ENCODE data around the gene DIS3. TPM values are rescaled to one million over a fixed set of nuclear protein-coding genes. Genes with fewer than 3 reads are reported as not detected.

DIS3 gene
- total and polyA plus RNA-seq, 10 of the 15 experiments (the other 5 are each of a cell fraction or from before 2014, with no cell fraction given) = 10.8 to 65.3 (median 39.2) TPM

GRCh38 chr13:72716776-72717175 lies 64.9 kb downstream of the DIS3 start:
- ChIA-PET CTCF (interaction anchor here (1.7 kb wide), 1 partner anchor 12 kb away, joined by 4 read pairs; no protein-coding TSS in a partner anchor), POLR2A (interaction anchor here (0.6 kb wide), 1 partner anchor 41 kb away, joined by 6 read pairs; no protein-coding TSS in a partner anchor), SMC1A (ENCODE audit: uncharacterized antibody, unreplicated experiment) (interaction anchor here (1.1 kb wide), 1 partner anchor 18 kb away, joined by 4 read pairs; no protein-coding TSS in a partner anchor), RAD21 (ENCODE audit: unreplicated experiment) (no interaction called here)
- no peaks in the 10 kb centered on the region for H4K20me1 ChIP-seq (ENCODE audit: control insufficient read depth, insufficient read depth)
- intact Hi-C loops (cut with micrococcal nuclease; ENCODE audit: unreplicated experiment) = no loop called here
- no peak overlapping the region for H3K27ac ChIP-seq (ENCODE audit: control insufficient read depth, insufficient read depth)
- DNase-seq (ENCODE audit: low read depth, low spot score) (no peak), FAIRE-seq (no peak), ATAC-seq (no peak)
- H3K4me2 ChIP-seq (ENCODE audit: control insufficient read depth, insufficient read depth) = no peak overlapping the region
- no peak overlapping the region for H3K9ac ChIP-seq (ENCODE audit: control insufficient read depth, insufficient read depth, low read length)
- BruUV-seq (replicated peaks) = no TSS peak
- 33% methylated on average over 3 of the region's 3 CpGs for WGBS (ENCODE audit: insufficient coverage, insufficient replicate concordance, low lambda C conversion rate, missing lambda C conversion rate)
- in situ Hi-C loops (cut with MboI) = loop anchor here (25.0 kb wide), 1 partner anchor 1429 kb away; no protein-coding TSS in a partner anchor
- no peak overlapping the region for H3K4me3 ChIP-seq
- H3K79me2 ChIP-seq (ENCODE audit: control insufficient read depth, insufficient read depth, low read length) = peaks cover 16% of the 10 kb centered on the region
- no peak overlapping the region for H2AFZ ChIP-seq (ENCODE audit: control insufficient read depth, low read depth, low read length)
- peaks cover 7 to 24% of the 10 kb centered on the region in 2 experiments; a peak in 3 of 4 replicates for H3K36me3 ChIP-seq (ENCODE audit: control insufficient read depth in 2 of 2, insufficient read depth in 2 of 2, low read length in 1 of 2)
- TF ChIP-seq NR2C2 (IDR thresholded peaks at IDR 0.05; ENCODE audit: borderline replicate concordance, control insufficient read depth, insufficient read length, low read depth) (no peak), PRDM15 (CRISPR knock-in tag; IDR thresholded peaks at IDR 0.05) (no peak)
- H3K9me3 ChIP-seq (replicated peaks; ENCODE audit: control insufficient read depth, insufficient read depth, low read length) = peaks cover 6% of the 10 kb centered on the region; the same call in 2 of the 3 replicates
- H3K4me1 ChIP-seq (ENCODE audit: control insufficient read depth, insufficient read depth, low read length) = no peaks in the 10 kb centered on the region
- H3K27me3 ChIP-seq (replicated peaks in 1 of 2; ENCODE audit: control insufficient read depth in 2 of 2, insufficient read depth in 2 of 2, low read length in 1 of 2) = no peaks in the 10 kb centered on the region

Small RNAs within 50 kb of the gene (small RNA-seq; reads per million reads assigned to genes)
- gene RNU6-80P = not detected

Other genes with a start within 250 kb of the DIS3 start
- 19.1 and 24.4 TPM in 2 replicates for gene MZT1, start 54.3 kb downstream of the DIS3 start, total RNA-seq (2014; rRNA removed)
- gene MZT1, start 54.3 kb downstream of the DIS3 start, total RNA-seq (2014; rRNA removed; fragmentation: Illumina TruSeq; extraction: Trizol) = 23.0 and 24.2 TPM in 2 replicates
- gene MZT1, start 54.3 kb downstream of the DIS3 start, total RNA-seq (2021) = 18.8 and 19.0 TPM in 2 replicates
- gene MZT1, start 54.3 kb downstream of the DIS3 start, polyA plus RNA-seq (2011; rRNA removed) = 27.8 and 47.4 TPM in 2 replicates
- gene MZT1, start 54.3 kb downstream of the DIS3 start, polyA plus RNA-seq (2014; fragmentation: Illumina TruSeq; extraction: Trizol) = 16.2 and 24.2 TPM in 2 replicates
- gene MZT1, start 54.3 kb downstream of the DIS3 start, polyA plus RNA-seq (2014; fragmentation: Nextera tagmentation; extraction: Ambion mirVana) = 10 to 100 TPM; 29.2 to 31.8 TPM
- 17.4 and 19.6 TPM in 2 replicates for gene MZT1, start 54.3 kb downstream of the DIS3 start, polyA plus RNA-seq (2014; rRNA removed)
- gene MZT1, start 54.3 kb downstream of the DIS3 start, polyA plus RNA-seq (2016; fragmentation: Nextera tagmentation; extraction: Ambion mirVana) = 10 to 100 TPM; 46.2 to 47.6 TPM
- 24.5 and 29.1 TPM in 2 replicates for gene BORA, start 54.0 kb downstream of the DIS3 start, total RNA-seq (2014; rRNA removed)
- gene BORA, start 54.0 kb downstream of the DIS3 start, total RNA-seq (2014; rRNA removed; fragmentation: Illumina TruSeq; extraction: Trizol) = 28.9 and 30.4 TPM in 2 replicates
- 16.1 and 17.9 TPM in 2 replicates for gene BORA, start 54.0 kb downstream of the DIS3 start, total RNA-seq (2021)
- 21.9 and 33.0 TPM in 2 replicates for gene BORA, start 54.0 kb downstream of the DIS3 start, polyA plus RNA-seq (2011; rRNA removed)
- gene BORA, start 54.0 kb downstream of the DIS3 start, polyA plus RNA-seq (2014; fragmentation: Illumina TruSeq; extraction: Trizol) = 31.0 and 40.7 TPM in 2 replicates
- 10 to 100 TPM; 15.1 to 17.8 TPM for gene BORA, start 54.0 kb downstream of the DIS3 start, polyA plus RNA-seq (2014; fragmentation: Nextera tagmentation; extraction: Ambion mirVana)
- gene BORA, start 54.0 kb downstream of the DIS3 start, polyA plus RNA-seq (2014; rRNA removed) = 13.2 and 15.8 TPM in 2 replicates
- gene BORA, start 54.0 kb downstream of the DIS3 start, polyA plus RNA-seq (2016; fragmentation: Nextera tagmentation; extraction: Ambion mirVana) = 10 to 100 TPM; 34.1 to 38.7 TPM
- gene PIBF1, start 233 bp upstream of the DIS3 start, total RNA-seq (2014; rRNA removed) = 11.6 and 16.3 TPM in 2 replicates
- gene PIBF1, start 233 bp upstream of the DIS3 start, total RNA-seq (2014; rRNA removed; fragmentation: Illumina TruSeq; extraction: Trizol) = 22.9 and 24.5 TPM in 2 replicates
- 14.1 and 14.3 TPM in 2 replicates for gene PIBF1, start 233 bp upstream of the DIS3 start, total RNA-seq (2021)
- 9.0 and 20.3 TPM in 2 replicates for gene PIBF1, start 233 bp upstream of the DIS3 start, polyA plus RNA-seq (2011; rRNA removed)
- 13.8 and 17.6 TPM in 2 replicates for gene PIBF1, start 233 bp upstream of the DIS3 start, polyA plus RNA-seq (2014; fragmentation: Illumina TruSeq; extraction: Trizol)
- 1 to 10 TPM; 6.4 to 7.7 TPM for gene PIBF1, start 233 bp upstream of the DIS3 start, polyA plus RNA-seq (2014; fragmentation: Nextera tagmentation; extraction: Ambion mirVana)
- 4.5 and 8.2 TPM in 2 replicates for gene PIBF1, start 233 bp upstream of the DIS3 start, polyA plus RNA-seq (2014; rRNA removed)
- 10 to 100 TPM; 10.5 to 15.5 TPM for gene PIBF1, start 233 bp upstream of the DIS3 start, polyA plus RNA-seq (2016; fragmentation: Nextera tagmentation; extraction: Ambion mirVana)